Ishikawa (cell line): ENCODE measurements around the gene CDCA7.

Experiments used
- EGR1 ChIP-seq: IDR thresholded peaks from 2 replicates; pipeline ENCODE4 v1.6.1; 2012
- NFIC ChIP-seq: IDR thresholded peaks from 2 replicates; pipeline ENCODE4 v1.6.1; 2012

- TF ChIP-seq EGR1 (no peak), NFIC (no peak)
These were observed 42.9 kb downstream of the CDCA7 start for GRCh38 chr2:173397539-173397938.
